IPS DF 4.7 (cell line): Measurements from ENCODE around the gene PROB1.
"Not testable (repeated sequence)": the region's sequence is repeated elsewhere in the genome, so short reads cannot be mapped to it uniquely, and the experiment has no call there.

Source experiments
- DNase-seq: peaks from one replicate; pipeline ENCODE4 v3.0.0-alpha.2; 2013; ENCODE audit warnings: low spot score; ENCODE audit errors: extremely low read depth

PROB1 gene, protein sequence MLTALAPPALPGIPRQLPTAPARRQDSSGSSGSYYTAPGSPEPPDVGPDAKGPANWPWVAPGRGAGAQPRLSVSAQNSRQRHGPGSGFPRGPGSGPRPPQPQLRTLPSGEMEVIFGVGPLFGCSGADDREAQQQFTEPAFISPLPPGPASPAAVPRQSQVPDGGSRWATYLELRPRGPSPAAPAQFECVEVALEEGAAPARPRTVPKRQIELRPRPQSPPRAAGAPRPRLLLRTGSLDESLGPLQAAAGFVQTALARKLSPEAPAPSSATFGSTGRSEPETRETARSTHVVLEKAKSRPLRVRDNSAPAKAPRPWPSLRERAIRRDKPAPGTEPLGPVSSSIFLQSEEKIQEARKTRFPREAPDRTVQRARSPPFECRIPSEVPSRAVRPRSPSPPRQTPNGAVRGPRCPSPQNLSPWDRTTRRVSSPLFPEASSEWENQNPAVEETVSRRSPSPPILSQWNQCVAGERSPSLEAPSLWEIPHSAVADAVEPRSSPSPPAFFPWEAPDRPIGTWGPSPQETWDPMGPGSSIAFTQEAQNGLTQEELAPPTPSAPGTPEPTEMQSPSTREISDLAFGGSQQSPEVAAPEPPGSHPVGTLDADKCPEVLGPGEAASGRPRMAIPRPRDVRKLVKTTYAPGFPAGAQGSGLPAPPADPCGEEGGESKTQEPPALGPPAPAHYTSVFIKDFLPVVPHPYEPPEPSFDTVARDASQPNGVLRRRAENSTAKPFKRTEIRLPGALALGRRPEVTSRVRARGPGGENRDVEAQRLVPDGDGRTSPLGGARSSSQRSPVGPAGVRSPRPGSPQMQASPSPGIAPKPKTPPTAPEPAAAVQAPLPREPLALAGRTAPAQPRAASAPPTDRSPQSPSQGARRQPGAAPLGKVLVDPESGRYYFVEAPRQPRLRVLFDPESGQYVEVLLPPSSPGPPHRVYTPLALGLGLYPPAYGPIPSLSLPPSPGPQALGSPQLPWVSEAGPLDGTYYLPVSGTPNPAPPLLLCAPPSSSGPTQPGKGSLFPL

DNA sequence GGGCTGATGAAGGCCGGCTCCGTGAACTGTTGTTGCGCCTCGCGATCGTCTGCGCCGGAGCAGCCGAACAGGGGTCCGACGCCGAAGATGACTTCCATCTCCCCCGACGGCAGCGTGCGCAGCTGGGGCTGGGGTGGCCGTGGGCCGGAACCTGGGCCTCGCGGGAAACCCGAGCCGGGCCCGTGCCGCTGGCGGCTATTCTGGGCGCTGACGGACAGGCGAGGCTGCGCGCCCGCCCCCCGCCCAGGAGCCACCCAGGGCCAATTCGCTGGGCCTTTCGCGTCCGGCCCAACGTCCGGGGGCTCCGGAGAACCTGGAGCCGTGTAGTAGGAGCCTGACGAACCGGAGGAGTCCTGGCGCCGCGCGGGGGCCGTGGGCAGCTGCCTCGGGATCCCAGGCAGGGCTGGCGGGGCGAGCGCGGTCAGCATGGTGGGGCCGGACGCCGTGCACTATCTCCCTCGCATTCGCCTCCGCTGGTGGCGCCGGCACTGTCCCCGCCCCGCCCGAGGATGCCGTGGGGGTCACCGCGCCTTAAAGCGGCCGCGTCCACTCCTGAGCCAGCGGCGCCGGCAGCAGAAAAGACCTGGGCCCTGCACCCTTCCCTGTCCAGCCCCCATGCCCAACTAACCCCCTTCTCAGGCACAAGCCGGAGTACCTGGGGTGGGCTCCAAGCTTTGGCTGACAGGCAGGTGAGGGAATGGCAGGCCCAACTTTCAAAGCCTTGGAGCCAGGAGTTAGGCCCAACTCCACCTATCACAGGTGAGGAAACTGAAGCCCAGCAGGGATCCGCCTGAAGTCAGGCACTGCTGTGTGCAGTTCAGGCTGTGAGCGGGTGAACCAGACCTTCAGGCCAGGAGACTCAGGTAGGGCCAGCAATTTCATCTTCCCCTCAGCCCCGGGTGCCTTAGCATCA lies at the start of gene PROB1:
Gene PROB1 (minus strand): TSS at position 451 of the 913 bp plus-strand sequence. CDS start 23 bp downstream, at position 428.
- DNase-seq: no peak

DNA sequence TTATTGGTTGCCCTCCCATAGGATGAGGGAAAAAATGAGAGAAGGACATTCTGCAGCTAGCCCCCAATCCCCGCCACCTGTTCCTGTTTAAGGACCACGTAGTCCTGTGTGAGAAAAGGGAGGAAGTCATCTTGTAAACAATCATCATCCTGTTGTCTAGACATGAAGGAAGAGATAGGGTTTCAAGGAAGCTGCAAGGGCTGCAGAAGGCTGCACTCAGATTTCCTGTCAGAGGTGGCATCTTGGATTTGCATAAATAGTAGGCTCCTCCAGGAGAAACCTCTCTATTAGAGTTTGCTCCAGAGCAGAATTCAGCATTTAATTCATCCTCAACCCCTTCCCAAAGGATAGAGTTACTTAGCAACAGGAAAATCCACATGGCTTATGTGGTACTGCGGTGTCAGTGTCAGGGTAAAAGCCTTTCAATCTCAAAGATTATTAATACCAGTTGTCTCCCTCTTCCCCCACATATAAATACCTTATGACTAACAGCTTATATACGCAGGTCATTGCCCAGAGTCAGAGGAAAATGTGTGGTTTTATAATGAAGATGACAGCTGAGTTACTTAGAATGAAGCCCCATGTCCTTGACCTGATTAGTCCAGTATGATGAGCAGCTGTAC lies 49.0 kb upstream of the PROB1 start:
- DNase-seq: no peak

DNA sequence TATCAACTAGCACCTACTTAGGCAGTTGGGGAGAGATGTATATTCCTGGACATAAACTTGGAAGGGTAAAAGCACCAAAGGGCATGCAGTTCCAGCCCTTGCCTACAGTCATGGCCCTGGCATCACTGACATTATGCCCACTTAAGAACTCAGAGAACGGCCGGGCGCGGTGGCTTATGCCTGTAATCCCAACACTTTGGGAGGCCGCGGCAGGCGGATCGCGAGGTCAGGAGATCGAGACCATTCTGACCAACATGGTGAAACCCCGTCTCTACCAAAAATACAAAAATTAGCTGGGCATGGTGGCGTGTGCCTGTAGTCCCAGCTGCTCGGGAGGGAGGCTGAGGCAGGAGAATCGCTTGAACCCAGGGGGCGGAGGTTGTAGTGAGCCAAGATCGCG lies 45.5 kb upstream of the PROB1 start:
- DNase-seq: not testable (repeated sequence)

DNA sequence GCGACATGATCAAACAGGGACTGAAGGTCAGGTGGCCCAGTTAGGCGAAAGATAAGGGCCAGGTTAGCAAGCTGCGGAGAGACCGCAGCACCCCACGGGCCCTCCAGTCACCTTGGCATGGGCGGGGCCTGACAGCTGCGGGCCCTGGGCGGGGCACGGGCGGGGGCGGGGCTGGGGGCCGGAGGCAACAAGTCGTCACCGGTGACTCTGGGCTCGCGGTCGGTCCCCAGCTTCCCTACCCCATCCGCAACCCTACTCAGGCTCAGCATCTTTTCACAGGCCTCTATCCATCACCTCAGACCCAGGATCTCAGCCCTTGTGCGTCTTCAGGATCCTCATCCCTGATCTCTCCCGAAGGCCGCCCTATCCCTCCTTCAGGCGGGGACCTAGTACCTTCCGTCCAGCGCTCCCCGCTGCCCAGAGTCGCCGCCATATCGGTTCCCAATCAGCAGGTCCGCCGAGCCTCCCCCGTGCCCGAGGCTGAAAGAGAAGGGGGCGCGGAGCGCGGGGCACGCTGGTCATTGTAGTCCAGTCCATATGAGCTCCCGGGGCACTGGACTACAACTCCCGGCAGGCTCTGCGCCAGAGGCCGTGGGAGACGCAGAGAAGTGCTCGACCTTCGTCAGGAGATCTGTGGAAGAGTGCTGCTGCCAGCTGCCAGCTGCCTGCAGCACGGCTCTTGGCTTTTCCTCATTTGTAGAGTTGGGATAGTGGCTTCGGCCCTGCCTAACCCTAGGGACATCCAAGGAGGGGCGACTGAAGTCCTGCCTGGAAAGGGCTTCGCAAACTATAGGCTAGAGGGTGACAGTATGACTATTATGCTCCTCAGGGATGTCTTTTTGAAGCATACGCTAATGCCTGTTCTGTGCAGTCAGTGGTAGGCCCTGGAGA lies 44.4 kb upstream of the PROB1 start, which contains the start of gene DNAJC18:
Gene DNAJC18 (minus strand): TSS at position 513 of the 891 bp plus-strand sequence. CDS start 80 bp downstream, at position 433.
- DNase-seq: peak; percentile 74

DNA sequence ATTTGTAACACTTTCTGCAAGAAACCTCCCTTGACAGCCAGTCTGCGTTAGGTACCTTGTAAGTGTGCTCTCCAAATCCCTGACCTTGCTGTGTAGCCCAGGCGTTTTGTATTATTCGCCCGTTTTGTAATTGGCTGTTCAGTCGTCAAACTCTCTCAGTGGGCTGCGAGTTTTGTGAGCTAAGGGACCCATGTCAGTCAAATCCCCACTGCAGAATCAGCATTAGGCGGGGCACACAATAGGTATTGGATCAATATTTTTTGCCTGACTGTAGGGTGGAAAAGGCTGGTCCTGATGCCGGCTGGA lies 43.8 kb upstream of the PROB1 start:
- no peak for DNase-seq

DNA sequence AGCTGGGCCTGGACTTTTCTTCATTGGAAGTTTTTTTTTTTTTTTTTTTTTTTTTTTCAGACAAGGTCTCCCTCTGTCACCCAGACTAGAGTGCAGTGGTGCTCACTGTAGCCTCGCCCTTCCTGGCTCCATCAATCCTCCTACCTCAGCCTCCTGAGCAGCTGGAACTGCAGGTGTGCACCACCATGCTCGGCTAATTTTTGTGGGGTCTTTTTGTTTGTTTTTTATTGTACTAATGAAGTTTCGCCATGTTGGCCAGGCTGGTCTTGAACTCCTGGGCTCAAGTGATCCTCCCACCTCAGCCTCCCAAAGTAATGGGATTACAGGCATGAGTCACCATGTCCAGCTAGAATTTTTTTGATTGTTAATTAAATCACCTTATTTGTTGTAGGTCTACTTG lies 40.8 kb upstream of the PROB1 start:
- no peak for DNase-seq

DNA sequence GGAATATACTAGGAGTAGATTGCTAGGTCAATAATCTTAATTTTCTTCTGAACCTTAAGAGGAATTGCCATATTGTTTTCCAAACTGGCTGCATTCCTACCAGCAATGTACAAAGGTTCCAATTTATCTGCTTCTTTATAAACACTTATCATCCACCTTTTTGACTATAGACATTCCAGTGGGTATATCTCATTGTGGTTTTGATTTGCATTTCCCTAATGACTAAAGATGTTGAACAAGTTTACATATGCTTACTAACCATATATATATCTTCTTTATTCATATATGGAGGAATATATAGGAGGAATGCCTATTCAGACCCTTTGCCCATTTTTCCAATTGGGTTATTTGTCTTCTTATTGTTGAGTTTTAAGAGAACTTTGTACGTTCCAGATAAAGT lies 36.8 kb upstream of the PROB1 start:
- no peak for DNase-seq

DNA sequence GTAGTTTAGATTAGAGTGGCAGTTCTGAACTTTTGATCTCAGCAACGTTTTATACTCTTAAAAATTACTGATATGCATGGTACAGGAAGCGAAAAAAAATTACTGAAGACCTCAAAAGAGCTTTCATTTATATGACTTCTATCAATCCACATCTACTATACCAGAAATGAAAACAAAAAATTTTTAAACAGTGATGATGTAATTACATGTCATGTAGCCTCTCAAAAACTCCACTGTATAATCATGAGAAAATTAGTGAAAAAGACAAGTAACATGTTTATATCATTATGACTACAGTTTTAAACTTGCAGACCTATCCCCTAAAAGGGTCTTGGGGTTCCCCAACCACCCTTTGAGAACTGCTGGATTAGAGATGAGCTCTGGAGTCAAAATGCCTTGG lies 35.1 kb upstream of the PROB1 start:
- no peak for DNase-seq

DNA sequence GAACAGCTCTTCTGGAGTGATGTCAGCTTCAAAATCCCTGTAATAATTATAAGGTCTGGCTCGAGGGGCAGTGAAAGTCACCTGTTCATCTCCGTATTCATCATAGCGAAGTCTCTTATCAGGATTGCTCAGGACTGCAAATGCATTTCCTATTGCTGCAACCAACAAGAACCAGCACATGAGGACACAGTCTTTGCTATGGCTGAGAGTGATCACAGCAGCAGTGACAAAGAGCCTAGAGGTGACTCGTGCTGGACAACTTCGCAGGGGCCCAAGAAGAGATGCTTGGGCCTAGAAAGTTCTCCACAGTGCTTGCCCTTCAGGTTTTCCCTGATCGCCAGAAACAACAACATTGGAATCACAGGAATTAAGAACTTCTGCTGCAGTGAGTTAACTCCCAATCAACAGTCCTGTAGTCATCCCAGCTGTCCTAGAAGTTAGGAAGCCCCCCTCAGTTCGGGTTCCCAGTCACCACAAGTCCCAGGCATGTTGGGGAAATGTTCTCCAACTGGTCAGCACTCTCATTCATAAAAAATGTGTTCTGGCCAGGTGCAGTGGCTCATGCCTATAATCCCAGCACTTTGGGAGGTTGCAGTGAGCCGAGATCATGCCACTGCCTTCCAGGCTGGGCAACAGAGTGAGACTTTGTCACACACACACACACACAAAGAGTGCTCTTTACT lies 31.4 kb upstream of the PROB1 start:
- no peak for DNase-seq

DNA sequence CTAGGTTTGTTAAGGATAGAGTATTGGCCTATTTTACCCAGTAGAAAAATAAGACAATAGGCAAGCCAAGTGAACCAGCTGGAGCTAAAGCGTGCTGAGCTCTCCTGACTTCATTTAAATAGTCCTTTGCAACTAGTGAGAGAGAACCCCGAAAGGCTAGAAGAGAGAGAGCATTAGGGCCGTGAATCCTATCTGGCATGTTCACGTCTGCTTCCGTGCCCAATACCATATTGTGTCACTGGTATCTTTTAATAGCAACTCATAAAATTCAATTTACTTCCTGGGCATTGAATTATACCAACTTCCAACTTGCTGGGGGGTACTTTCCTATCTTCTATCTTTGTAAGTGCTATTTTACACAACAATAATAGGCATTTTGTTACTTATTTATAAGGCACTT lies 30.6 kb upstream of the PROB1 start:
- DNase-seq: no peak

DNA sequence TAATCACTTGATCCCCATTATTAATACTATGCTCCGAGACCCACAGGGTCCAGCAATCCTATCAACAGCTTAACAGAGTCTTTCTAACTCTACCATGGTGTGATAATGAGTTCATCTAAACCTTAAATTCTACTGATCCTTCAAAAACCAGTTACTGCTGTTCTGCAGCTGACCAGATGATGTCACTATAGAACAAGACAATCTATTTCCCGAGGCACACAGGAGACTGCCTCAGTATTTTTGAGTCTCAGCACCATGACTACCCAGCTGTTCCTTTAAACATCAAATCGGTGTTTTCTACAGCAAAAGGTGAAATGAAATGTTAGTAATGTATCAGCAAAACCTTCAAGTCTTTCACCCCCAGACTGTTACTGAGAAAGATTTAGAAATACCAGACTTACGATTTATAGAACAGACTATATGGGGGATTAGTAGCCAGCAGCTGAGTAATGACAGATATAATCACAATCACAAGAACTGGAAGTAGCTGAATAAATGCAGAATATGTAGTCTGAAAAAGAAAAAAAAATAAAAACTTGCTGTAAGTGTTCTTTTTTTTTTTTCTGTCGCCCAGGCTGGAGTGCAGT lies 27.5 kb upstream of the PROB1 start:
- peak; percentile 38 for DNase-seq

DNA sequence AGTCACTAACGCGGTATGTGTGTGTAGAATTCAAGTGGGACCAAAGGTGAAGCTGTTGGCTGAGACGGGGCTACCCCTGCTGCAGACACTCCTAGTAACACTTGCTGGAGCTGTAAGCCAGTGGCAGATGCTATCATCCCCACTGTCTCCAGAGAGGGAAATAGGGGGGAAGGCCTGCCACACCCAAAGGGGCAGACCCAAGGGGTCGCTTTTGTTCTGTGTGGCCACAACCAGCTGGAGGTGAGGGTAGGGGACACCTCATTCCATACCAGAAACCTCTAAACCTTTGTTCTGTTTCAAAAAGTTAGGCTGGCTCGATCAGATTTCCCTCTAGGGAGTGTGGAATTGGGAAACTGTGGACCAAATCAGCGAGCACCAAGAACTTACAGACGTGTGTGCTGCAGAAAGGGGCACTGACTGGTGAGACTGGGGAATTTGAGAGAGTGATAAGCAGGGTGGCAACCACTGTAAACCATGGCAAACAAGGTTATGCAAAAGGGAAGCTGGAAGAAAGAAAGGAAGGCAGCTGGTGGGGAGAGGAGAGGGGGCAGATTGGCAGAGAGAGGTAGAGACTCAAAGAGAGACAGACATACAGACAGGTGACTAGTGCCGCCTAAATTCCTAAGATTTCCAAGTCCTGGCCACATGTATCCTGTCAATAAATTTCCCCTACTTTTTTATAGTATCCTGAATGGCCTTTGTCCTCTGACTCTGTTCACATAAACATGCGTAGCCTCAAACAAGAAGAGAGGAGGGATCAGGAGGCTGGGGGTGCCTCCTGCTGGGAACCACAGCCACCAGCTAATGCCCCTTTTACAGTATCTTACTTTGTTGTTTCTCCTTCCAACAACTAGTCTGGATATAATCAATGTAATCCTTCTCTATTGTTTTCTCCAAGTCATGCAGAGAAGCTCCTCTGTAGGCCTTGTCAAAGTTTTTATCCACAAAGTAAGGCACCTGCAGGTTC lies 24.6 kb upstream of the PROB1 start:
- DNase-seq: no peak

DNA sequence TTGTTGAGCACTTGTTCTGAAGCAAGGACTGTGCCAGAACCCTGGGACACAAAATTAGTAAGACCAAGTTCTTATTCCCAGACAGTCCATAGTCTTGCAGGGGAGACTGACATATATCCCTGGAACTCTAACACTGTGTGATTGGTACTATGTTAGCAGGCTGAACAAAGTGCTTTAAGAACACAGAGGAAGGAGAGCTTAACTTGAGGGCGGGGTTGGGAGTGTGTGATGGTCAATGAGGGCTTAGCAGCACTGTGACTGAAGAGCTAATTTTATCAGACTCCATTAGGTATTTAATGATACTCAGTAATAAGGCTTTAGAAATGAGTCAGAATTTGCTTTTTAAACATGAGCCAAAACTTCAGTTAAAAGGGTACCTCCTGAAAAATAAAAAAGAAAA lies 23.9 kb upstream of the PROB1 start:
- DNase-seq: no peak

DNA sequence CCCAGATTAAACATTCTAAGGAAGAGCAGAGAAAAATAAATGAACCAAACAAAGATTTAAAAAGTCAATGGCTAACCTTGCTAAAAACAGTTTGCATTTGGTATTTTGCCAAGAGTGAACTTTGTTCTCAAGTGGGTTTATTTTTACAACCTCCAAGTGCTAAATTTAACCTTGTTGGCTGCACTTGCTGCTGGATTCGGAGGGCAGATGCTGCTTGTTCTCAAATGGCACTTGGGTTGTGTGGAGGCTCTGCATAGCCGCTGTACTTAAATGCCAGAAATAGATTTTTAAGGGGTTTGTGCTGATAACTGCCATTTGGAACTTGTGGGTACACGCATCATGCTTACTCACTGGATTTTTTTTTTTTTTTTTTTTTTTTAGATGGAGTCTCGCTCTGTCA lies 22.3 kb upstream of the PROB1 start:
- no peak for DNase-seq

DNA sequence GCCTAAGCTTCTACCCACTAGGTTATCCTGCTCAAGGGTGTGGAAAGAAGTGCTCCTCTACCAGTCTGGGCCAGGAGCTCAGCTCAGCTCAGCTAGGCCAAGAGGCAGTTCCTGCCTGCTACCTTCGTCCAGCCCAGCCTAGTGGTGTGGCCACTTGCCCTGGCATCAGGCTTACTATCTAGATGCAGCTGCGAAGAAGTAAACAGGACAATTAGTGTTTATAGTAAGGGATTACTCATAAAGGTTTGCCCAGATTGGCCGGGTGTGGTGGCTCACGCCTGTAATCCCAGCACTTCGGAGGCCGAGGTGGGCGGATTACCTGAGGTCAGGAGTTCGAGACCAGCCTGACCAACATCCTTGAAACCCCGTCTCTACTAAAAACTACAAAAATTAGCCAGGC lies 21.7 kb upstream of the PROB1 start:
- no peak for DNase-seq

DNA sequence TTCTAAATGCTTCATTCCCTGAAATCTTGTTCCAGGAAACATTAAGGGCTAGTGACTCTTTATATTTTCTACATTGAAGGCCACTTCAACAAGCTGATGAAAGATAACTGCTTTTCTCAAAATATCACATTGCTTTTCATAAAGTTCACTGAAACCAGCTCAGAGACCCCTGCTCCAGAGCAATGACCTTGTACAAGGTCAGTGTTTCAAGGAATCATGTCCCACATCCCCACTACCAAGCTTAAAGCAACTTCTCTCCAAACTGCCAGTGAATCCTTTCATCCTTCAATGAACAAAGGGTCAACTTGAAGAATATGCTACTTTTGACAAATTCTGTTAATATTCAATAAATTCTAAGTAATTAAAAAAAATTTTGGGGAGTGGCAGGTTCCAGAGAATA lies 21.0 kb upstream of the PROB1 start:
- no peak for DNase-seq

DNA sequence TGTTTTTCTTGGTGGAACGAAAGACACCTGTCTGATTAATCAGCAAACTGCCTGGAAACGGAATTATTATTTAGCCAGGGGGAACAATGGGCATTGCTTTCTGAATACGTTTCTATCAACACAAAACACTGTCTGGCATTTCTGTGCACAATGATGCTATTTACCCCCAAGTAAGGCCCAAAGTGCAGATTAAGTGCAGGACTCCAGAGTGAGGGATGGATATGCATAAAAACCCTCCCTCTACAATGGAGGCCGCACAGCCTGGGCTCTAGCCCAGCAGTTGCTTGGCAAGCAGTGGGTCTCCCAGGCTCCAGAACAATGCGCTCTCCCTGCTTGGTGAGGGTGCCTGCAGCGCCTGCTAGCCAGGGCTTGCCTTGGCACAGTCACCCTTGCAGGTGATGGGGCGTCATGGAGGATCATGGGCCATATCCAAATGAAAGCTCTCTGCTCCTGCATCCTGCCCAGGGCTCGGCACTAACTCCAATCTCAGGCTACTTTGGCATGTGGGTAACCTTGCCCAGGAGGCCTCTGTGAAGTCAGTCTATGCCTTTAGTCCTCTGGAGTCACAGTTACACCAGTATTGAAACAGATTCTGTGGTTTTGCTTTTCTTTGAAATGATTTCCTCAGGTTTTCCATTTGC lies 20.4 kb upstream of the PROB1 start:
- no peak for DNase-seq
